HCT116 (cell line): ENCODE results near the gene DOK1. TPM values are rescaled to one million over a fixed set of nuclear protein-coding genes. Genes with fewer than 3 reads are reported as not detected.

Experiments used
- ATAC-seq: fragments of 200-7000 bp; cut with Tn5 transposase; 2 replicates; pipeline ENCODE4 v1.9.1; 2020; ENCODE audit warnings: mild to moderate bottlenecking, moderate library complexity
- BruUV-seq: library from RNA; stranded (reverse); fragments of 400-500 nt; replicated peaks from 2 replicates; lab custom pipeline; 2021; lab: Mats Ljungman, UMichigan
- CTCF ChIA-PET: fragments of 300-600 bp; sonication (Branson Sonifier 250); formaldehyde crosslinking; loops from one replicate; lab custom pipeline; 2021; ENCODE audit warnings: antibody characterized with exemption; lab: Charles Lee
- POLR2A ChIA-PET: fragments of 300-600, 350-600 bp; sonication (Branson Sonifier 250); formaldehyde crosslinking; loops from one replicate; lab custom pipeline; 2021; ENCODE audit warnings: antibody characterized with exemption; lab: Charles Lee
- RAD21 ChIA-PET, 2 experiments: fragments of 300-600 bp; sonication (Branson Sonifier 250); formaldehyde crosslinking; loops; one replicate each; lab custom pipeline; 2023; ENCODE audit warnings: low total read pairs in 2 of 2; ENCODE audit not compliant: uncharacterized antibody in 2 of 2, unreplicated experiment in 2 of 2, low non-redundant PET in 1 of 2; lab: Charles Lee
- DNase-seq: peaks from one replicate; pipeline ENCODE4 v3.0.0-alpha.2; 2010; ENCODE audit warnings: low read depth, low spot score
- H2AFZ ChIP-seq: fragments of 200-600 bp; shearing (Covaris generic), sonication (generic); 2 replicates; pipeline ENCODE4 v1.6.1; 2017; ENCODE audit warnings: low read depth, mixed run types, mixed read lengths, antibody characterized with exemption, low read length; ENCODE audit not compliant: poor library complexity, severe bottlenecking
- H3K27ac ChIP-seq: 2 replicates; pipeline ENCODE4 v1.5.1; 2012; ENCODE audit warnings: low read depth, low read length
- H3K27me3 ChIP-seq: fragments of 200-600 bp; sonication (generic); 2 replicates; pipeline ENCODE4 v1.6.1; 2016; ENCODE audit warnings: mixed run types, low read length, mixed read lengths; ENCODE audit not compliant: insufficient read depth
- H3K36me3 ChIP-seq, 2 experiments: fragments of 200-500 bp in 1 of 2; fragments of 200-600 bp in 1 of 2; sonication (Bioruptor generic) in 1 of 2; sonication (generic) in 1 of 2; 2 replicates each; pipeline versions ENCODE4 v1.5.1 to v1.6.1; 2014 to 2016; ENCODE audit warnings: low read length in 2 of 2, inconsistent platforms in 1 of 2, mixed read lengths in 1 of 2, mixed run types in 1 of 2; ENCODE audit not compliant: insufficient read depth in 2 of 2, control insufficient read depth in 1 of 2
- H3K4me1 ChIP-seq, 2 experiments: fragments of 200-600 bp in 1 of 2; sonication (generic) in 1 of 2; 2 replicates each; pipeline versions ENCODE4 v1.5.1 to v1.6.1; 2012 to 2017; ENCODE audit warnings: low read length in 2 of 2, inconsistent platforms in 1 of 2, mild to moderate bottlenecking in 1 of 2, mixed read lengths in 1 of 2, mixed run types in 1 of 2, moderate library complexity in 1 of 2; ENCODE audit not compliant: insufficient read depth in 2 of 2, control insufficient read depth in 1 of 2
- H3K4me2 ChIP-seq: fragments of 200-600 bp; sonication (generic); 2 replicates; pipeline ENCODE4 v1.6.1; 2017; ENCODE audit warnings: mixed run types, low read length, mixed read lengths
- H3K4me3 ChIP-seq, 2 experiments: fragments of 200-600 bp in 1 of 2; sonication (generic) in 1 of 2; replicated peaks in 1 of 2; 2 replicates each; pipeline ENCODE4 v1.5.1; 2011 to 2016; ENCODE audit warnings: low read length in 2 of 2, control low read depth in 1 of 2, low read depth in 1 of 2, mild to moderate bottlenecking in 1 of 2, mixed read lengths in 1 of 2, mixed run types in 1 of 2
- H3K79me2 ChIP-seq: fragments of 200-600 bp; sonication (generic); 2 replicates; pipeline ENCODE4 v1.6.1; 2017; ENCODE audit warnings: mild to moderate bottlenecking, mixed run types, low read length, moderate library complexity, mixed read lengths; ENCODE audit not compliant: insufficient read depth
- H3K9ac ChIP-seq: fragments of 200-600 bp; sonication (generic); 2 replicates; pipeline ENCODE4 v1.6.1; 2016; ENCODE audit warnings: low read length, mixed read lengths
- H3K9me2 ChIP-seq: fragments of 200-600 bp; sonication (generic), shearing (Covaris generic); 2 replicates; pipeline ENCODE4 v1.6.1; 2017; ENCODE audit warnings: mixed run types, mild to moderate bottlenecking, moderate library complexity; ENCODE audit not compliant: insufficient read depth
- H3K9me3 ChIP-seq, 2 experiments: fragments of 200-500 bp in 1 of 2; fragments of 200-600 bp in 1 of 2; sonication (Bioruptor generic) in 1 of 2; sonication (generic) in 1 of 2; 2 replicates each; pipeline ENCODE4 v1.6.1; 2014 to 2017; ENCODE audit warnings: low read length in 2 of 2, mixed read lengths in 2 of 2, inconsistent platforms in 1 of 2, low read depth in 1 of 2, mild to moderate bottlenecking in 1 of 2, mixed run types in 1 of 2, moderate library complexity in 1 of 2; ENCODE audit not compliant: control insufficient read depth in 1 of 2, insufficient read depth in 1 of 2
- H4K20me1 ChIP-seq: fragments of 200-600 bp; sonication (generic), shearing (Covaris generic); 2 replicates; pipeline ENCODE4 v1.6.1; 2017; ENCODE audit warnings: mixed run types, mild to moderate bottlenecking, moderate library complexity; ENCODE audit not compliant: insufficient read depth
- ATF3 ChIP-seq: IDR thresholded peaks from 2 replicates; pipeline ENCODE4 v1.6.1; 2012
- CTCF ChIP-seq, 3 experiments: fragments of 200-600 bp in 1 of 3; sonication (generic) in 1 of 3; IDR thresholded peaks in 2 of 3; conservative IDR thresholded peaks in 1 of 3; 2 replicates each; pipeline ENCODE4 v1.5.1; 2012 to 2017; ENCODE audit warnings: low read depth in 2 of 3, low read length in 2 of 3, antibody characterized with exemption in 1 of 3, borderline replicate concordance in 1 of 3, control low read depth in 1 of 3, mild to moderate bottlenecking in 1 of 3, mixed read lengths in 1 of 3, mixed run types in 1 of 3, moderate library complexity in 1 of 3; ENCODE audit not compliant: insufficient read depth in 1 of 3
- EGR1 ChIP-seq: IDR thresholded peaks from 2 replicates; pipeline ENCODE4 v1.6.1; 2012; ENCODE audit warnings: low read depth
- EZH2phosphoT487 ChIP-seq: fragments of 200-600 bp; IDR thresholded peaks from 2 replicates; pipeline ENCODE4 v1.6.1; 2018; ENCODE audit warnings: antibody characterized with exemption, borderline replicate concordance
- FOSL1 ChIP-seq: IDR thresholded peaks from 2 replicates; pipeline ENCODE4 v1.6.1; 2012; ENCODE audit warnings: low read depth
- JUND ChIP-seq: IDR thresholded peaks from 2 replicates; pipeline ENCODE4 v1.6.1; 2012
- POLR2A ChIP-seq: IDR thresholded peaks from 2 replicates; pipeline ENCODE4 v1.7.0; 2011; ENCODE audit warnings: borderline replicate concordance; ENCODE audit not compliant: insufficient read depth, insufficient read length; ENCODE audit errors: extremely low read depth
- RAD21 ChIP-seq: IDR thresholded peaks from 2 replicates; pipeline ENCODE4 v1.6.1; 2012; ENCODE audit warnings: low read depth, mild to moderate bottlenecking
- SIN3A ChIP-seq: IDR thresholded peaks from 2 replicates; pipeline ENCODE4 v1.6.1; 2012; ENCODE audit warnings: low read depth
- ZBTB33 ChIP-seq: IDR thresholded peaks from 2 replicates; pipeline ENCODE4 v1.6.1; 2011; ENCODE audit warnings: mild to moderate bottlenecking, low read length, moderate library complexity; ENCODE audit not compliant: insufficient replicate concordance; ENCODE audit errors: extremely low read depth
- ZNF274 ChIP-seq: fragments of 200-500 bp; sonication (Bioruptor generic); IDR thresholded peaks from 2 replicates; pipeline ENCODE4 v1.6.1; 2014; ENCODE audit warnings: mild to moderate bottlenecking, low read depth, low read length, inconsistent platforms
- intact Hi-C: fragments of 100-400 bp; cut with micrococcal nuclease; formaldehyde crosslinking; loops from 2 replicates; pipeline ENCODE4 v1.10.0; 2022
- total RNA-seq: library from RNA; stranded (reverse); gene quantifications from one replicate; pipeline ENCODE4 v1.2.1, GENCODE V29; 2021; ENCODE audit not compliant: unreplicated experiment

The DOK1 gene
- total RNA-seq, 1 experiment from 2014 or later = 18.8 TPM

DNA sequence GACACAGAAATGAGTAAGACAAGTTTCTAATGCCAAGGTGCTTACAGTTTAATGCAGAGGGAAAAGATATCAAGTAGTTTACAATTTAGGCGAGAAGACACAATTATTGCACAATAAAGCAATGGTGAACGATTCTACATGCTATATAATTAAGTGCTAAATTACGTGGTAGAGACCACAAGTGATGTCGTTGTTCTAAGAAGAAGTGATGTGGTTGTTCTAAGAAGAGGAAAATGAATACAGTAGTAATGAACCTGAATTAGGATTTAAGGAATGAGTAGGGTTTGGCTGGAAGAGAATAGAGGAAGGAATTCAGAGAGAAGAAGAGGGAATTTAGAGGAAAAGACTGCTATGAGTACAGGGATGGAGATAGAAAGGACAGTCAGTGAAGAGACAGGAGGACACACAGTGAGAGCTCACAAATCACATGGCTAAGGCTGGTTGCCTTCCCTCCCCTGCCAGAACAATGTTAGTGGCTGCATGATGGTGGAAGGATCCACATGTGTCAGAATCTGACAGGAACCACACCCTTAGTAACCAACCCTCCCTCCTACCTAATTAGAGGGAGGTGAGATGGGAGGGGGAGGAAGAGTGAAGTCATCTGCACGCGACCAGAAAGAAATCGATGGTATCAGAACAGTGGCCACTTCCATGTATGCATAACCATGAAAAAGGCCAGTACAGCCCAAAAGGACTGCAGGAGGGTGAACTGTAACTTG lies 48.9 kb downstream of the DOK1 start:
- ATAC-seq = no peak
- intact Hi-C loops = no loop called here
- Histone ChIP-seq H3K4me1 (peaks cover 4 to 6% of the 10 kb centered on the region in 2 experiments; a peak in 2 of 4 replicates), H2AFZ (no peak overlapping the region), H3K27me3 (no peaks in the 10 kb centered on the region), H3K9me2 (no peaks in the 10 kb centered on the region), H3K36me3 (no peaks in the 10 kb centered on the region), H3K27ac (no peak overlapping the region), H3K4me3 (no peak overlapping the region), H3K79me2 (no peaks in the 10 kb centered on the region), H3K4me2 (no peak overlapping the region), H4K20me1 (no peaks in the 10 kb centered on the region), H3K9ac (no peak overlapping the region), H3K9me3 (no peaks in the 10 kb centered on the region)
- no peak for DNase-seq
- TF ChIP-seq ZNF274 (no peak), ZBTB33 (no peak), JUND (no peak)
- CTCF ChIA-PET = no interaction called here
- no TSS peak for BruUV-seq
- RAD21 ChIA-PET = no interaction called here
- POLR2A ChIA-PET = interaction anchor here (1.0 kb wide), 1 partner anchor 9 kb away, joined by 3 read pairs; no protein-coding TSS in a partner anchor

DNA sequence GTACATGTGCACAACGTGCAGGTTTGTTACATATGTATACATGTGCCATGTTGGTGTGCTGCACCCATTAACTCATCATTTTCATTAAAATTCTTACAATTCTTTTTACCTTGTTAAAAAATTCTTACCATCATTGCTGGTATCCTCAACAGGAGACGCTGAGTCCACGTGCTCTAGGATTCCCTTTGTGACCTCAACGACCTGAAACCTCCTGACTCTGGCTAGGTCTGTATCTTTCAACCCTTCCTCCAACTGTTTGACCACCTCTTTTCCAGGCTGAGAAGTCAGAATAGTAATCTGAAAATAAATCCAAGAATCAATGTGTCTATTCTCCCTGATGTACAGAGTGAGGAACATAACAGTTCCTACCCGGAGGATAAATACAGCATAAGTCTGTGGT lies 52.4 kb downstream of the DOK1 start:
- Histone ChIP-seq H3K4me1 (peaks cover 4 to 6% of the 10 kb centered on the region in 2 experiments; a peak in 2 of 4 replicates), H3K9me3 (no peaks in the 10 kb centered on the region), H4K20me1 (no peaks in the 10 kb centered on the region), H3K27me3 (no peaks in the 10 kb centered on the region), H3K4me3 (no peak overlapping the region), H3K4me2 (no peak overlapping the region), H3K9me2 (no peaks in the 10 kb centered on the region), H3K9ac (no peak overlapping the region), H2AFZ (no peak overlapping the region), H3K79me2 (no peaks in the 10 kb centered on the region), H3K27ac (no peak overlapping the region), H3K36me3 (0 out of 4 replicates have a peak, but pooled peaks cover 0 to 5% of the 10 kb centered on the region in 2 experiments)
- ATAC-seq (no peak), DNase-seq (no peak)
- intact Hi-C loops = no loop called here
- RAD21 ChIA-PET = no interaction called here
- POLR2A ChIA-PET = no interaction called here
- TF ChIP-seq FOSL1 = no peak
- TF ChIP-seq ATF3 = no peak
- TF ChIP-seq SIN3A = no peak
- no peak for TF ChIP-seq EZH2phosphoT487
- no peak for TF ChIP-seq CTCF (IDR thresholded peaks at IDR 0.05 in 2 of 3, conservative IDR thresholded peaks at IDR 0.05 in 1 of 3; ENCODE audit: borderline replicate concordance in 1 of 3, insufficient read depth in 1 of 3, low read depth in 2 of 3, low read length in 2 of 3)
- TF ChIP-seq EGR1 = no peak
- no peak for TF ChIP-seq JUND
- no peak for TF ChIP-seq ZNF274
- no peak for TF ChIP-seq POLR2A
- no peak for TF ChIP-seq RAD21
- no TSS peak for BruUV-seq
- CTCF ChIA-PET = no interaction called here
